WTC11 (cell line): ENCODE measurements around the gene AFAP1L2. TPM values are rescaled to one million over a fixed set of nuclear protein-coding genes. Genes with fewer than 3 reads are reported as not detected.

Experiments used
- ATAC-seq: fragments of 200-7000 bp; cut with Tn5 transposase; 2 replicates; pipeline ENCODE4 v1.10.0; 2021; ENCODE audit warnings: mild to moderate bottlenecking, moderate library complexity
- CTCF ChIA-PET: fragments of 300-600 bp; sonication (Branson Sonifier 250); formaldehyde crosslinking; loops from one replicate; lab custom pipeline; 2021; ENCODE audit warnings: antibody characterized with exemption; lab: Charles Lee
- POLR2A ChIA-PET: fragments of 350-600 bp; sonication (Branson Sonifier 250); formaldehyde crosslinking; loops from one replicate; lab custom pipeline; 2021; ENCODE audit warnings: antibody characterized with exemption; lab: Charles Lee
- DNase-seq: peaks from one replicate; pipeline ENCODE4 v3.0.0; 2021; ENCODE audit warnings: low spot score
- H3K27ac Mint-ChIP-seq: 2 replicates; pipeline ENCODE4 v1.8.0; 2021; ENCODE audit warnings: mixed read lengths
- H3K27me3 Mint-ChIP-seq: 2 replicates; pipeline ENCODE4 v1.8.0; 2021; ENCODE audit warnings: low read depth, mild to moderate bottlenecking, moderate library complexity, mixed read lengths
- H3K36me3 Mint-ChIP-seq: 2 replicates; pipeline ENCODE4 v1.8.0; 2021; ENCODE audit warnings: mixed read lengths
- H3K4me1 Mint-ChIP-seq: 2 replicates; pipeline ENCODE4 v1.8.0; 2022; ENCODE audit warnings: mixed read lengths
- H3K4me3 Mint-ChIP-seq: 2 replicates; pipeline ENCODE4 v1.8.0; 2021; ENCODE audit warnings: mild to moderate bottlenecking, moderate library complexity, mixed read lengths
- H3K9me3 Mint-ChIP-seq: 2 replicates; pipeline ENCODE4 v1.8.0; 2021; ENCODE audit warnings: mixed read lengths
- ATF1 ChIP-seq: sonication (generic); formaldehyde crosslinking; IDR thresholded peaks from 2 replicates; pipeline ENCODE4 v1.8.1; 2023; ENCODE audit warnings: mild to moderate bottlenecking, moderate library complexity, missing genetic modification reagents
- GRHL2 ChIP-seq: fragments of 250-450 bp; sonication (Bioruptor Pico); IDR thresholded peaks from 2 replicates; pipeline ENCODE4 v1.8.0; 2022; ENCODE audit warnings: mild to moderate bottlenecking, moderate library complexity; ENCODE audit not compliant: insufficient replicate concordance, severe bottlenecking
- JAZF1 ChIP-seq: fragments of 250-450 bp; sonication (Bioruptor Pico); IDR thresholded peaks from 2 replicates; pipeline ENCODE4 v1.9.0; 2021; ENCODE audit warnings: moderate library complexity, mild to moderate bottlenecking, inconsistent platforms
- KAT7 ChIP-seq: sonication (generic); formaldehyde crosslinking; IDR thresholded peaks from 2 replicates; pipeline ENCODE4 v1.8.1; 2023; ENCODE audit warnings: missing genetic modification reagents, mild to moderate bottlenecking, borderline replicate concordance
- MLX ChIP-seq: sonication (generic); formaldehyde crosslinking; IDR thresholded peaks from 2 replicates; pipeline ENCODE4 v1.8.1; 2023; ENCODE audit warnings: mild to moderate bottlenecking, missing genetic modification reagents, moderate library complexity
- MXD4 ChIP-seq: fragments of 250-450 bp; sonication (Bioruptor Pico); IDR thresholded peaks from 2 replicates; pipeline ENCODE4 v1.8.0; 2021; ENCODE audit warnings: mild to moderate bottlenecking, moderate library complexity, borderline replicate concordance
- NFATC4 ChIP-seq: fragments of 250-450 bp; sonication (Bioruptor Pico); IDR thresholded peaks from 2 replicates; pipeline ENCODE4 v1.9.0; 2021; ENCODE audit warnings: mild to moderate bottlenecking
- NFYB ChIP-seq: sonication (generic); formaldehyde crosslinking; conservative IDR thresholded peaks from 2 replicates; pipeline ENCODE4 v1.8.0; 2022; ENCODE audit warnings: low read depth, missing genetic modification reagents
- PRRX2 ChIP-seq: fragments of 250-450 bp; sonication (Bioruptor Pico); IDR thresholded peaks from 2 replicates; pipeline ENCODE4 v1.8.0; 2021; ENCODE audit warnings: mild to moderate bottlenecking
- RELA ChIP-seq: sonication (generic); formaldehyde crosslinking; IDR thresholded peaks from 2 replicates; pipeline ENCODE4 v1.8.1; 2022; ENCODE audit warnings: missing genetic modification reagents, mild to moderate bottlenecking, borderline replicate concordance
- SOX15 ChIP-seq: fragments of 250-450 bp; sonication (Bioruptor Pico); IDR thresholded peaks from 2 replicates; pipeline ENCODE4 v1.9.0; 2021; ENCODE audit warnings: mild to moderate bottlenecking
- ZNF121 ChIP-seq: sonication (generic); formaldehyde crosslinking; IDR thresholded peaks from 2 replicates; pipeline ENCODE4 v1.8.0; 2023; ENCODE audit warnings: missing genetic modification reagents
- ZNF219 ChIP-seq: sonication (generic); formaldehyde crosslinking; IDR thresholded peaks from 2 replicates; pipeline ENCODE4 v1.8.0; 2023; ENCODE audit warnings: missing genetic modification reagents, mild to moderate bottlenecking, borderline replicate concordance
- ZNF416 ChIP-seq: fragments of 250-450 bp; sonication (Bioruptor Pico); IDR thresholded peaks from 2 replicates; pipeline ENCODE4 v1.9.0; 2021; ENCODE audit warnings: mild to moderate bottlenecking, inconsistent platforms
- ZNF423 ChIP-seq: fragments of 250-450 bp; sonication (Bioruptor Pico); IDR thresholded peaks from 2 replicates; pipeline ENCODE4 v2.1.2; 2022; ENCODE audit warnings: mild to moderate bottlenecking, moderate library complexity
- ZNF425 ChIP-seq: fragments of 250-450 bp; sonication (Bioruptor Pico); conservative IDR thresholded peaks from 2 replicates; pipeline ENCODE4 v1.9.0; 2021; ENCODE audit warnings: mild to moderate bottlenecking
- ZSCAN18 ChIP-seq: fragments of 250-450 bp; sonication (Bioruptor Pico); IDR thresholded peaks from 2 replicates; pipeline ENCODE4 v2.1.2; 2022; ENCODE audit warnings: mild to moderate bottlenecking, moderate library complexity
- total RNA-seq: library from RNA; stranded (reverse); gene quantifications from 3 replicates; pipeline ENCODE4 v1.2.3, GENCODE V29; 2021
- TF ChIP-seq, protein P1 (sequence below): sonication (generic); formaldehyde crosslinking; IDR thresholded peaks from 2 replicates; pipeline ENCODE4 v1.8.1; 2023; ENCODE audit warnings: mild to moderate bottlenecking, missing genetic modification reagents
- TF ChIP-seq, protein P2 (sequence below): sonication (generic); formaldehyde crosslinking; IDR thresholded peaks from 2 replicates; pipeline ENCODE4 v1.8.0; 2022; ENCODE audit warnings: missing genetic modification reagents
- TF ChIP-seq, protein P3 (sequence below): sonication (generic); formaldehyde crosslinking; IDR thresholded peaks from 2 replicates; pipeline ENCODE4 v1.8.1; 2023; ENCODE audit warnings: mild to moderate bottlenecking, moderate library complexity, missing genetic modification reagents
- TF ChIP-seq, protein P4 (sequence below): sonication (generic); formaldehyde crosslinking; IDR thresholded peaks from 2 replicates; pipeline ENCODE4 v1.8.1; 2023; ENCODE audit warnings: mild to moderate bottlenecking, missing genetic modification reagents, moderate library complexity

Gene AFAP1L2
- total RNA-seq, 1 experiment from 2014 or later = 5.0 TPM

- CTCF ChIA-PET = interaction anchor here (4.2 kb wide), 1 partner anchor 15 kb away, joined by 20 read pairs; no protein-coding TSS in a partner anchor
- H3K4me1 Mint-ChIP-seq = no peaks in the 10 kb centered on the region
- POLR2A ChIA-PET = no interaction called here
- no peak for ATAC-seq
- no peaks in the 10 kb centered on the region for H3K27me3 Mint-ChIP-seq
- no peaks in the 10 kb centered on the region; the same call in 1 of the 2 replicates for H3K9me3 Mint-ChIP-seq
- TF ChIP-seq PRRX2 (CRISPR knock-in tag) (no peak), GRHL2 (CRISPR knock-in tag) (no peak), MXD4 (CRISPR knock-in tag) (no peak), NFYB (no peak), NFATC4 (CRISPR knock-in tag) (no peak), KAT7 (no peak), ZNF121 (CRISPR knock-in tag) (no peak), ZSCAN18 (no peak), ZNF219 (CRISPR knock-in tag) (no peak), ZNF423 (CRISPR knock-in tag) (no peak), RELA (CRISPR knock-in tag) (no peak), SOX15 (CRISPR knock-in tag) (no peak), JAZF1 (CRISPR knock-in tag) (no peak), ZNF425 (CRISPR knock-in tag) (no peak)
- TF ChIP-seq, protein P1, sequence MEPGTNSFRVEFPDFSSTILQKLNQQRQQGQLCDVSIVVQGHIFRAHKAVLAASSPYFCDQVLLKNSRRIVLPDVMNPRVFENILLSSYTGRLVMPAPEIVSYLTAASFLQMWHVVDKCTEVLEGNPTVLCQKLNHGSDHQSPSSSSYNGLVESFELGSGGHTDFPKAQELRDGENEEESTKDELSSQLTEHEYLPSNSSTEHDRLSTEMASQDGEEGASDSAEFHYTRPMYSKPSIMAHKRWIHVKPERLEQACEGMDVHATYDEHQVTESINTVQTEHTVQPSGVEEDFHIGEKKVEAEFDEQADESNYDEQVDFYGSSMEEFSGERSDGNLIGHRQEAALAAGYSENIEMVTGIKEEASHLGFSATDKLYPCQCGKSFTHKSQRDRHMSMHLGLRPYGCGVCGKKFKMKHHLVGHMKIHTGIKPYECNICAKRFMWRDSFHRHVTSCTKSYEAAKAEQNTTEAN (CRISPR knock-in tag) = no peak
- TF ChIP-seq, protein P2, sequence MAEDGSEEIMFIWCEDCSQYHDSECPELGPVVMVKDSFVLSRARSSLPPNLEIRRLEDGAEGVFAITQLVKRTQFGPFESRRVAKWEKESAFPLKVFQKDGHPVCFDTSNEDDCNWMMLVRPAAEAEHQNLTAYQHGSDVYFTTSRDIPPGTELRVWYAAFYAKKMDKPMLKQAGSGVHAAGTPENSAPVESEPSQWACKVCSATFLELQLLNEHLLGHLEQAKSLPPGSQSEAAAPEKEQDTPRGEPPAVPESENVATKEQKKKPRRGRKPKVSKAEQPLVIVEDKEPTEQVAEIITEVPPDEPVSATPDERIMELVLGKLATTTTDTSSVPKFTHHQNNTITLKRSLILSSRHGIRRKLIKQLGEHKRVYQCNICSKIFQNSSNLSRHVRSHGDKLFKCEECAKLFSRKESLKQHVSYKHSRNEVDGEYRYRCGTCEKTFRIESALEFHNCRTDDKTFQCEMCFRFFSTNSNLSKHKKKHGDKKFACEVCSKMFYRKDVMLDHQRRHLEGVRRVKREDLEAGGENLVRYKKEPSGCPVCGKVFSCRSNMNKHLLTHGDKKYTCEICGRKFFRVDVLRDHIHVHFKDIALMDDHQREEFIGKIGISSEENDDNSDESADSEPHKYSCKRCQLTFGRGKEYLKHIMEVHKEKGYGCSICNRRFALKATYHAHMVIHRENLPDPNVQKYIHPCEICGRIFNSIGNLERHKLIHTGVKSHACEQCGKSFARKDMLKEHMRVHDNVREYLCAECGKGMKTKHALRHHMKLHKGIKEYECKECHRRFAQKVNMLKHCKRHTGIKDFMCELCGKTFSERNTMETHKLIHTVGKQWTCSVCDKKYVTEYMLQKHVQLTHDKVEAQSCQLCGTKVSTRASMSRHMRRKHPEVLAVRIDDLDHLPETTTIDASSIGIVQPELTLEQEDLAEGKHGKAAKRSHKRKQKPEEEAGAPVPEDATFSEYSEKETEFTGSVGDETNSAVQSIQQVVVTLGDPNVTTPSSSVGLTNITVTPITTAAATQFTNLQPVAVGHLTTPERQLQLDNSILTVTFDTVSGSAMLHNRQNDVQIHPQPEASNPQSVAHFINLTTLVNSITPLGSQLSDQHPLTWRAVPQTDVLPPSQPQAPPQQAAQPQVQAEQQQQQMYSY (CRISPR knock-in tag) = no peak
- H3K27ac Mint-ChIP-seq = no peak overlapping the region
- no peak overlapping the region for H3K4me3 Mint-ChIP-seq
- no peak for DNase-seq
- H3K36me3 Mint-ChIP-seq = no peaks in the 10 kb centered on the region
Observed at GRCh38 chr10:114288424-114289095, 115.7 kb downstream of the AFAP1L2 start.

DNA sequence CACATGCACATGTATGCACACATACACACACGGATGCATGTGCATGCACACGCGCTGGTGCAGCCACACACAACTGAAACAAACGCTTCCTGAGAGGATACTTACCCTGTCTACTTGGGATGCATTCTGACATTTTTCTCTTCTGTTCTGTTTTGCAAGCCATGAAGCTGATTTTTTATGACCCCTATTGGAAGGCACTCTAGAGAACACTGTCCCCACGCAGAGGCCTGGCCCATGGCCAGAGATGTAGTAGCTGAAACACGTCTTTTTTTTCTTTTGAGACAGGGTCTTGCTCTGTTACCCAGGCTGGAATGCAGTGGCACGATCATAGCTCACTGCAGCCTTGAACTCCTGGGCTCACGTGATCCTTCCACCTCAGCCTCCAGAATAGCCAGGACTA, 117.4 kb downstream of the AFAP1L2 start:
- no peaks in the 10 kb centered on the region for H3K4me1 Mint-ChIP-seq
- ChIA-PET CTCF (interaction anchor here (1.0 to 2.8 kb wide), 2 partner anchors 9 to 17 kb away, joined by 3 to 16 read pairs; no protein-coding TSS in a partner anchor), POLR2A (no interaction called here)
- DNase-seq = no peak
- H3K4me3 Mint-ChIP-seq = no peak overlapping the region
- H3K9me3 Mint-ChIP-seq = no peaks in the 10 kb centered on the region; the same call in 1 of the 2 replicates
- no peak for ATAC-seq
- no peaks in the 10 kb centered on the region for H3K36me3 Mint-ChIP-seq
- no peak overlapping the region for H3K27ac Mint-ChIP-seq
- no peaks in the 10 kb centered on the region for H3K27me3 Mint-ChIP-seq
- TF ChIP-seq, protein P3, sequence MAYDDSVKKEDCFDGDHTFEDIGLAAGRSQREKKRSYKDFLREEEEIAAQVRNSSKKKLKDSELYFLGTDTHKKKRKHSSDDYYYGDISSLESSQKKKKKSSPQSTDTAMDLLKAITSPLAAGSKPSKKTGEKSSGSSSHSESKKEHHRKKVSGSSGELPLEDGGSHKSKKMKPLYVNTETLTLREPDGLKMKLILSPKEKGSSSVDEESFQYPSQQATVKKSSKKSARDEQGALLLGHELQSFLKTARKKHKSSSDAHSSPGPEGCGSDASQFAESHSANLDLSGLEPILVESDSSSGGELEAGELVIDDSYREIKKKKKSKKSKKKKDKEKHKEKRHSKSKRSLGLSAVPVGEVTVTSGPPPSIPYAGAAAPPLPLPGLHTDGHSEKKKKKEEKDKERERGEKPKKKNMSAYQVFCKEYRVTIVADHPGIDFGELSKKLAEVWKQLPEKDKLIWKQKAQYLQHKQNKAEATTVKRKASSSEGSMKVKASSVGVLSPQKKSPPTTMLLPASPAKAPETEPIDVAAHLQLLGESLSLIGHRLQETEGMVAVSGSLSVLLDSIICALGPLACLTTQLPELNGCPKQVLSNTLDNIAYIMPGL (CRISPR knock-in tag) = no peak
- no peak for TF ChIP-seq ATF1 (CRISPR knock-in tag)
- no peak for TF ChIP-seq ZNF416 (CRISPR knock-in tag)
- TF ChIP-seq MLX (CRISPR knock-in tag) = no peak
- TF ChIP-seq, protein P4, sequence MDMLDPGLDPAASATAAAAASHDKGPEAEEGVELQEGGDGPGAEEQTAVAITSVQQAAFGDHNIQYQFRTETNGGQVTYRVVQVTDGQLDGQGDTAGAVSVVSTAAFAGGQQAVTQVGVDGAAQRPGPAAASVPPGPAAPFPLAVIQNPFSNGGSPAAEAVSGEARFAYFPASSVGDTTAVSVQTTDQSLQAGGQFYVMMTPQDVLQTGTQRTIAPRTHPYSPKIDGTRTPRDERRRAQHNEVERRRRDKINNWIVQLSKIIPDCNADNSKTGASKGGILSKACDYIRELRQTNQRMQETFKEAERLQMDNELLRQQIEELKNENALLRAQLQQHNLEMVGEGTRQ (CRISPR knock-in tag) = no peak
